H9 (cell line): ENCODE measurements around the gene TFEB. TPM values are rescaled to one million over a fixed set of nuclear protein-coding genes. Genes with fewer than 3 reads are reported as not detected.
A peak's percentile ranks its signal among the peaks of the same experiment; 100 is the strongest.

Source experiments
- DNase-seq: peaks from one replicate; pipeline ENCODE4 v3.0.0-alpha.2; 2017
- H2AFZ ChIP-seq: one replicate; pipeline ENCODE4 v1.6.1; 2013; ENCODE audit warnings: mild to moderate bottlenecking, low read length, control low read depth, moderate library complexity
- H2AK5ac ChIP-seq: 2 replicates; pipeline ENCODE4 v1.6.1; 2013; ENCODE audit warnings: low read length, control low read depth, mixed read lengths; ENCODE audit not compliant: insufficient read length
- H2BK120ac ChIP-seq: one replicate; pipeline ENCODE4 v1.6.1; 2013; ENCODE audit warnings: low read depth, mild to moderate bottlenecking, low read length, control low read depth, inconsistent platforms; ENCODE audit not compliant: poor library complexity, severe bottlenecking
- H2BK12ac ChIP-seq: 2 replicates; pipeline ENCODE4 v1.6.1; 2013; ENCODE audit warnings: low read length, control low read depth, mixed read lengths, low read depth; ENCODE audit not compliant: insufficient read length
- H2BK15ac ChIP-seq: 2 replicates; pipeline ENCODE4 v1.6.1; 2013; ENCODE audit warnings: low read depth, low read length, control low read depth
- H2BK20ac ChIP-seq: one replicate; pipeline ENCODE4 v1.6.1; 2013; ENCODE audit warnings: low read depth, mild to moderate bottlenecking, low read length, control low read depth, inconsistent platforms; ENCODE audit not compliant: poor library complexity, severe bottlenecking
- H2BK5ac ChIP-seq: 2 replicates; pipeline ENCODE4 v1.6.1; 2013; ENCODE audit warnings: low read length, control low read depth, mixed read lengths; ENCODE audit not compliant: insufficient read length
- H3K14ac ChIP-seq: 2 replicates; pipeline ENCODE4 v1.6.1; 2013; ENCODE audit warnings: low read length, control low read depth; ENCODE audit not compliant: insufficient read depth
- H3K18ac ChIP-seq: 2 replicates; pipeline ENCODE4 v1.6.1; 2013; ENCODE audit warnings: low read depth, mild to moderate bottlenecking, mixed read lengths, low read length, control low read depth; ENCODE audit not compliant: insufficient read length
- H3K23ac ChIP-seq: 2 replicates; pipeline ENCODE4 v1.6.1; 2013; ENCODE audit warnings: low read length, control low read depth, mixed read lengths, low read depth; ENCODE audit not compliant: insufficient read length
- H3K23me2 ChIP-seq: 2 replicates; pipeline ENCODE4 v1.6.1; 2013; ENCODE audit warnings: low read depth, mild to moderate bottlenecking, mixed read lengths, low read length, control low read depth; ENCODE audit not compliant: insufficient read length, poor library complexity, severe bottlenecking
- H3K27ac ChIP-seq: 2 replicates; pipeline ENCODE4 v1.5.1; 2013; ENCODE audit warnings: low read length, control low read depth, mixed read lengths, low read depth; ENCODE audit not compliant: insufficient read length
- H3K27me3 ChIP-seq: 2 replicates; pipeline ENCODE4 v1.6.1; 2013; ENCODE audit warnings: low read length, control low read depth, inconsistent platforms; ENCODE audit not compliant: insufficient read depth
- H3K4ac ChIP-seq: 2 replicates; pipeline ENCODE4 v1.6.1; 2013; ENCODE audit warnings: low read depth, mild to moderate bottlenecking, control low read depth, inconsistent platforms, low read length, moderate library complexity
- H3K4me1 ChIP-seq: 2 replicates; pipeline ENCODE4 v1.6.1; 2013; ENCODE audit warnings: low read length, control low read depth, inconsistent platforms; ENCODE audit not compliant: insufficient read depth
- H3K4me2 ChIP-seq: 2 replicates; pipeline ENCODE4 v1.6.1; 2013; ENCODE audit warnings: low read length, control low read depth, mixed read lengths; ENCODE audit not compliant: insufficient read length, insufficient read depth
- H3K56ac ChIP-seq: 2 replicates; pipeline ENCODE4 v1.6.1; 2013; ENCODE audit warnings: low read depth, mild to moderate bottlenecking, mixed read lengths, low read length, control low read depth; ENCODE audit not compliant: insufficient read length
- H3K79me1 ChIP-seq: 2 replicates; pipeline ENCODE4 v1.6.1; 2013; ENCODE audit warnings: low read depth, mild to moderate bottlenecking, moderate library complexity, low read length, control low read depth, inconsistent platforms; ENCODE audit not compliant: insufficient read depth, poor library complexity, severe bottlenecking
- H3K79me2 ChIP-seq: 2 replicates; pipeline ENCODE4 v1.6.1; 2013; ENCODE audit warnings: low read length, control low read depth, inconsistent platforms; ENCODE audit not compliant: insufficient read depth
- H3K9ac ChIP-seq: 2 replicates; pipeline ENCODE4 v1.6.1; 2013; ENCODE audit warnings: low read length, control low read depth, mixed read lengths; ENCODE audit not compliant: insufficient read length; ENCODE audit errors: extremely low read depth
- H3K9me3 ChIP-seq: one replicate; pipeline ENCODE4 v1.6.1; 2013; ENCODE audit warnings: low read depth, low read length, inconsistent platforms; ENCODE audit not compliant: control insufficient read depth
- H3T11ph ChIP-seq: one replicate; pipeline ENCODE4 v1.6.1; 2013; ENCODE audit warnings: mild to moderate bottlenecking, low read length, control low read depth, inconsistent platforms
- H4K20me1 ChIP-seq: one replicate; pipeline ENCODE4 v1.6.1; 2013; ENCODE audit not compliant: control insufficient read depth, insufficient read length, insufficient read depth
- H4K5ac ChIP-seq: 2 replicates; pipeline ENCODE4 v1.6.1; 2013; ENCODE audit warnings: low read depth, mild to moderate bottlenecking, mixed read lengths, low read length, control low read depth; ENCODE audit not compliant: insufficient read length
- H4K8ac ChIP-seq: replicated peaks from 2 replicates; pipeline ENCODE4 v1.6.1; 2013; ENCODE audit warnings: low read length, control low read depth, mixed read lengths, low read depth; ENCODE audit not compliant: insufficient read length
- H4K91ac ChIP-seq: 2 replicates; pipeline ENCODE4 v1.6.1; 2013; ENCODE audit warnings: low read depth, mild to moderate bottlenecking, moderate library complexity, mixed read lengths, low read length, control low read depth; ENCODE audit not compliant: insufficient read length
- H3K27ac Mint-ChIP-seq, 3 experiments: 2 replicates in 2 of 3; 3 replicates in 1 of 3; pipeline ENCODE4 v1.8.0; 2020 to 2021; ENCODE audit warnings: mixed read lengths in 3 of 3, mild to moderate bottlenecking in 1 of 3, moderate library complexity in 1 of 3
- H3K27me3 Mint-ChIP-seq: 2 replicates; pipeline ENCODE4 v1.8.0; 2021; ENCODE audit warnings: low read depth, mild to moderate bottlenecking, moderate library complexity, mixed read lengths
- H3K36me3 Mint-ChIP-seq, 3 experiments: 2 replicates in 2 of 3; 3 replicates in 1 of 3; pipeline ENCODE4 v1.8.0; 2020 to 2021; ENCODE audit warnings: low read depth in 3 of 3, mixed read lengths in 3 of 3; ENCODE audit not compliant: insufficient read depth in 1 of 3
- H3K4me1 Mint-ChIP-seq, 2 experiments: 2 replicates each; pipeline ENCODE4 v1.8.0; 2020; ENCODE audit warnings: mixed read lengths in 2 of 2
- H3K4me3 Mint-ChIP-seq, 2 experiments: 2 replicates in 1 of 2; 3 replicates in 1 of 2; pipeline ENCODE4 v1.8.0; 2020 to 2021; ENCODE audit warnings: mild to moderate bottlenecking in 2 of 2, mixed read lengths in 2 of 2, moderate library complexity in 1 of 2
- H3K9me3 Mint-ChIP-seq, 2 experiments: 2 replicates in 1 of 2; 3 replicates in 1 of 2; pipeline ENCODE4 v1.8.0; 2020; ENCODE audit warnings: mild to moderate bottlenecking in 2 of 2, mixed read lengths in 2 of 2, moderate library complexity in 1 of 2
- CTCF ChIP-seq: fragments of 200-600 bp; sonication (generic); conservative IDR thresholded peaks from 3 replicates; pipeline ENCODE4 v1.8.0; 2021; ENCODE audit warnings: antibody characterized with exemption, mild to moderate bottlenecking
- WGBS: extraction: QIAGEN DNeasy Blood & Tissue Kit; methylation state at CpG from one replicate; pipeline ENCODE4 v1.1.7; 2013; ENCODE audit warnings: missing lambda C conversion rate, low lambda C conversion rate, mixed read lengths; ENCODE audit not compliant: insufficient read length; ENCODE audit errors: extremely low coverage; 5-methylcytosine and 5-hydroxymethylcytosine counted together
- total RNA-seq: library from RNA; stranded (reverse); gene quantifications from 2 replicates; pipeline ENCODE4 v1.2.1, GENCODE V29; 2021

TFEB gene
- total RNA-seq, 1 experiment from 2014 or later, result 1.2 TPM

GRCh38 chr6:41768545-41769308, 33.3 kb upstream of the TFEB start:
- Histone ChIP-seq H2BK12ac (no peak overlapping the region), H3K4me1 (no peaks in the 10 kb centered on the region), H3T11ph (no peak overlapping the region), H3K23ac (no peak overlapping the region), H3K9ac (no peak overlapping the region), H4K20me1 (no peaks in the 10 kb centered on the region), H2BK15ac (no peak overlapping the region), H3K14ac (no peak overlapping the region), H4K8ac (no peak overlapping the region), H3K4me2 (no peak overlapping the region), H3K4ac (no peak overlapping the region), H3K23me2 (no peaks in the 10 kb centered on the region), H2BK120ac (no peak overlapping the region), H2AFZ (no peak overlapping the region), H2BK5ac (no peak overlapping the region), H3K56ac (no peak overlapping the region), H3K79me1 (no peaks in the 10 kb centered on the region), H3K27me3 (no peaks in the 10 kb centered on the region), H4K91ac (no peak overlapping the region), H3K27ac (no peak overlapping the region), H3K18ac (no peak overlapping the region), H2BK20ac (no peak overlapping the region), H3K9me3 (no peaks in the 10 kb centered on the region), H2AK5ac (no peak overlapping the region), H4K5ac (no peak overlapping the region), H3K79me2 (no peaks in the 10 kb centered on the region)
- H3K27me3 Mint-ChIP-seq, result no peaks in the 10 kb centered on the region; the same call in 1 of the 2 replicates
- WGBS, result no CpG with 5 or more reads among the region's 10 CpGs
- no peak for TF ChIP-seq CTCF
- no peak overlapping the region for H3K4me3 Mint-ChIP-seq
- no peak for DNase-seq
- H3K36me3 Mint-ChIP-seq, result peaks cover 8 to 24% (median 22%) of the 10 kb centered on the region in 3 experiments; a peak in 6 of 7 replicates
- peak overlapping the region in 2 of 3 experiments; percentile 51 to 75; a peak in 2 of 7 replicates for H3K27ac Mint-ChIP-seq
- peaks cover 5 to 19% of the 10 kb centered on the region in 2 experiments; a peak in 3 of 4 replicates for H3K4me1 Mint-ChIP-seq
- H3K9me3 Mint-ChIP-seq, result no peaks in the 10 kb centered on the region; a peak in 1 of 5 replicates
